Measurements from ENCODE around the gene ZBED2.

DNA sequence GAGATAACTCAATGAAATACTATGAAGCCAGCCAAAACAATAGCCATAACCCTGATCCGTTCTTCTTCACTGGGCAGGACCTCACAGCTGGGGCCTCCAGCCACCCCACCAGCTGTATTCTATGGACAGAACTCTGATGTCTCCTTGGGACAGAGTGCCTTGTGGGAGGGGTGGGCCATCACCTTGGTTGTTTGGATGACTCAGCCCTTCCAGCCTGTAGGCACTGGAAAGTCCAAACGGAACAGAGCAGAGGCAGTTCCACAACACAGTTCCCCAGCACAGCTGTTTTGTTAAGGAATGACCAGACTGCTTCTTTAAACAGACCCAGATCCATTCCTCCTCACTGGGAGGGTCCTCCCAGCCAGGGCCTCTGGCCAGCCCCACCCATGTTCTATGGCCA is 31.9 kb upstream of the ZBED2 start:
- TF ChIP-seq EZH2 (IDR thresholded peaks at IDR 0.05) (no peak), POLR2AphosphoS5 (IDR thresholded peaks at IDR 0.05; ENCODE audit: borderline replicate concordance, low read depth, low read length) (no peak), FOXP2 (optimal IDR thresholded peaks at IDR 0.05; ENCODE audit: control extremely low read depth, extremely low read length, insufficient read depth) (no peak)
